Adrenal gland (tissue), 12 donors: ENCODE data around the gene MRGPRE. TPM values are rescaled to one million over a fixed set of nuclear protein-coding genes. Genes with fewer than 3 reads are reported as not detected.

ENCODE experiments used
- DNase-seq, 7 donors: peaks; one replicate each; pipeline ENCODE4 v3.0.0-alpha.2; 2019 to 2020
- H3K27ac ChIP-seq, 5 donors: fragments of 200-600 bp; sonication (generic) in 4 of 5; 1 replicate in 3 of 5; 2 replicates in 2 of 5; pipeline versions ENCODE4 v1.5.1 to v1.8.0; 2016 to 2020; ENCODE audit warnings: mild to moderate bottlenecking in 1 of 5
- H3K27me3 ChIP-seq: fragments of 200-600 bp; 2 replicates; pipeline ENCODE4 v1.8.0; 2021
- H3K36me3 ChIP-seq, 2 donors: fragments of 200-600 bp; replicated peaks in 1 of 2; 1 replicate in 1 of 2; 2 replicates in 1 of 2; pipeline versions ENCODE4 v1.5.1 to v1.8.0; 2018 to 2022
- H3K4me1 ChIP-seq, 2 donors: fragments of 200-600 bp; replicated peaks in 1 of 2; 1 replicate in 1 of 2; 2 replicates in 1 of 2; pipeline versions ENCODE4 v1.5.1 to v1.8.0; 2018 to 2021
- H3K4me3 ChIP-seq, 4 donors: fragments of 200-600 bp; sonication (generic) in 3 of 4; one replicate each; pipeline ENCODE4 v1.5.1; 2016 to 2018
- H3K9me3 ChIP-seq, 3 donors: fragments of 200-600 bp; sonication (generic) in 1 of 3; replicated peaks in 1 of 3; 1 replicate in 2 of 3; 2 replicates in 1 of 3; pipeline versions ENCODE4 v1.5.1 to v1.8.0; 2016 to 2021
- CTCF ChIP-seq, 6 experiments: fragments of 450-650 bp in 4 of 6; fragments of 200-600 bp in 2 of 6; sonication (generic) in 1 of 6; IDR thresholded peaks; 1 replicate in 5 of 6; 2 replicates in 1 of 6; pipeline versions ENCODE4 v1.5.1 to v1.8.0; 2016 to 2021; ENCODE audit warnings: antibody characterized with exemption in 6 of 6, mild to moderate bottlenecking in 2 of 6, moderate library complexity in 1 of 6
- POLR2A ChIP-seq, 2 donors: fragments of 450-650 bp; IDR thresholded peaks; one replicate each; pipeline ENCODE4 v1.6.1; 2017; ENCODE audit warnings: antibody characterized with exemption in 2 of 2, mild to moderate bottlenecking in 2 of 2, moderate library complexity in 1 of 2
- WGBS, 4 donors: extraction: QIAGEN DNeasy Blood & Tissue Kit in 2 of 4; methylation state at CpG; one replicate each; pipeline versions ENCODE4 v1.1.5 to v1.1.7; 2013 to 2017; 5-methylcytosine and 5-hydroxymethylcytosine counted together
- intact Hi-C, 2 donors: fragments of 100-400 bp; cut with DNase I; formaldehyde crosslinking; loops; one replicate each; pipeline versions ENCODE4 v1.14.1 to v1.15.0; 2022 to 2023
- polyA plus RNA-seq, 3 donors: library from polyadenylated mRNA; stranded (reverse); fragments of 200-250 nt in 2 of 3; fragments of 350-450 nt in 1 of 3; fragmentation: Illumina TruSeq in 1 of 3; extraction: RNeasy Lipid Tissue Mini Kit (QIAGEN cat#74804) in 1 of 3; gene quantifications; one replicate each; pipeline ENCODE4 v1.2.3, GENCODE V29; 2013 to 2014
- total RNA-seq, 9 donors: library from RNA; depleted of rRNA in 4 of 9; stranded (reverse); fragments of >200 nt in 4 of 9; fragments of 120-200 nt in 1 of 9; fragmentation: NEBNext Ultra II Directional in 1 of 9; extraction: Animal tissue kit (Norgen Biotek cat#: 25700) in 1 of 9; gene quantifications; one replicate each; pipeline versions ENCODE4 v1.1.0 to v1.2.4, GENCODE V29; 2013 to 2023
- donor health status: healthy with polysubstance abuse.
- donor health status: Bipolar disorder and iron deficiency.
- donor health status: DM: yes; HTN: yes; CAD: no.
- donor health status: DM: no; HTN: no; CAD: no.
- donor health status: DM: no; HTN: no; CAD: no.
- donor health status: DM: yes; HTN: yes; CAD: no.

Gene MRGPRE
- total and polyA plus RNA-seq, 12 donors, result not detected

- intact Hi-C loops, result no loop called here
- peak in 1 of 7 donors; percentile 8 for DNase-seq
- no peak overlapping the region for H3K4me3 ChIP-seq
- WGBS, 4 donors, result 46 to 53% (median 49%) methylated on average over 21 to 27 of the region's 27 CpGs
- no peaks in the 10 kb centered on the region for H3K4me1 ChIP-seq
- peaks cover 15% of the 10 kb centered on the region for H3K27me3 ChIP-seq
- no peak overlapping the region for H3K27ac ChIP-seq
- no peaks in the 10 kb centered on the region for H3K36me3 ChIP-seq
- TF ChIP-seq CTCF (IDR thresholded peaks at IDR 0.05), result no peak
- no peaks in the 10 kb centered on the region for H3K9me3 ChIP-seq
Measured at GRCh38 chr11:3221408-3222002, 10.7 kb downstream of the MRGPRE start.

- intact Hi-C loops, result no loop called here
- peak in 4 of 7 donors; percentile 4 to 38 (median 7) for DNase-seq
- H3K27me3 ChIP-seq, result peaks cover 15% of the 10 kb centered on the region
Measured at GRCh38 chr11:3220521-3221407, 11.5 kb downstream of the MRGPRE start.

GRCh38 chr11:3220101-3220500 is 12.1 kb downstream of the MRGPRE start:
- peaks cover 15% of the 10 kb centered on the region for H3K27me3 ChIP-seq
- no peak overlapping the region for H3K4me3 ChIP-seq
- peak in 1 of 7 donors; percentile 9 for DNase-seq
- no peaks in the 10 kb centered on the region for H3K9me3 ChIP-seq
- H3K4me1 ChIP-seq, result no peaks in the 10 kb centered on the region
- no peak overlapping the region for H3K27ac ChIP-seq
- H3K36me3 ChIP-seq, result no peaks in the 10 kb centered on the region
- TF ChIP-seq POLR2A (IDR thresholded peaks at IDR 0.05) (no peak), CTCF (IDR thresholded peaks at IDR 0.05) (no peak)
- intact Hi-C loops, result no loop called here
- 53 to 63% (median 59%) methylated on average over 8 to 11 of the region's 11 CpGs for WGBS, 4 donors

More at GRCh38 chr11:3220521-3221407, 11.5 kb downstream of the MRGPRE start:
- H3K4me1 ChIP-seq, result no peaks in the 10 kb centered on the region
- H3K4me3 ChIP-seq, result no peak overlapping the region
- TF ChIP-seq POLR2A (IDR thresholded peaks at IDR 0.05), result no peak
- no peak for TF ChIP-seq CTCF (IDR thresholded peaks at IDR 0.05)
- no peak overlapping the region for H3K27ac ChIP-seq
- 55 to 67% (median 64%) methylated on average over 10 to 21 of the region's 21 CpGs for WGBS, 4 donors
- no peaks in the 10 kb centered on the region for H3K9me3 ChIP-seq
- no peaks in the 10 kb centered on the region for H3K36me3 ChIP-seq

GRCh38 chr11:3219281-3219892 is 12.8 kb downstream of the MRGPRE start:
- DNase-seq, result peak in 4 of 7 donors; percentile 4 to 34 (median 10)
- intact Hi-C loops, result loop anchor here (5.0 to 10.0 kb wide), 3 partner anchors 95 to 182 kb away; no protein-coding TSS in a partner anchor
- WGBS, 4 donors, result 62 to 69% (median 63%) methylated on average over 10 to 14 of the region's 14 CpGs

More at GRCh38 chr11:3219281-3219892, 12.8 kb downstream of the MRGPRE start:
- Histone ChIP-seq H3K4me3 (no peak overlapping the region), H3K4me1 (no peaks in the 10 kb centered on the region), H3K27ac (no peak overlapping the region), H3K36me3 (no peaks in the 10 kb centered on the region), H3K9me3 (no peaks in the 10 kb centered on the region), H3K27me3 (peaks cover 15% of the 10 kb centered on the region)
- no peak for TF ChIP-seq CTCF (IDR thresholded peaks at IDR 0.05)
- no peak for TF ChIP-seq POLR2A (IDR thresholded peaks at IDR 0.05)
